Measurements from ENCODE around the gene CLPTM1. TPM values are rescaled to one million over a fixed set of nuclear protein-coding genes. Genes with fewer than 3 reads are reported as not detected.
"Not testable (repeated sequence)": the region's sequence is repeated elsewhere in the genome, so short reads cannot be mapped to it uniquely, and the experiment has no call there.

The CLPTM1 gene
- total and polyA plus RNA-seq, 2 experiments from 2014 or later = 41.6 to 71.5 TPM

DNA sequence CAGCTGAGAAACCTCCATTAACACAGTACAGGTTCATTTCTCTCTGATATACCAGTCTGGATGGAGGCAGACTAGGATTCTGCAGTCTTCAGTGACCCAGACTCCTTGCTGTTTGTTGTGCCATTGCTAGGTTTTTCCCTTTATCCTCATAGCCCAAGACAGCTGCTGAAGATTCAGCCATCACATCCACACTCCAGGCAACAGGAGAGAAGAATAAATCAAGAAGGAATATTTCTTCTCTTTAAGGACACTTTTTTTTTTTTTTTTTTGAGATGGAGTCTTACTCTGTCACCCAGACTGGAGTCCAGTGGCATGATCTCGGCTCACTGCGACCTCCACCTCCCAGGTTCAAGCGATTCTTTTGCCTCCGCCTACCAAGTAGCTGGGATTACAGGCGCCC is 14.3 kb downstream of the CLPTM1 start:
- Histone ChIP-seq H3K27me3 (ENCODE audit: insufficient read depth) (no peaks in the 10 kb centered on the region), H3K4me1 (ENCODE audit: insufficient read depth) (no peaks in the 10 kb centered on the region), H3K9me2 (ENCODE audit: insufficient read depth) (no peaks in the 10 kb centered on the region), H3K4me2 (no peak overlapping the region), H3K79me2 (replicated peaks; ENCODE audit: insufficient read depth) (peaks cover 6% of the 10 kb centered on the region; the same call in 1 of the 2 replicates), H4K20me1 (replicated peaks; ENCODE audit: insufficient read depth) (peaks cover 12% of the 10 kb centered on the region), H3K27ac (ENCODE audit: low read depth) (no peak overlapping the region), H2AFZ (no peak overlapping the region), H3K36me3 (ENCODE audit: insufficient read depth) (peaks cover 8% of the 10 kb centered on the region), H3F3A (replicated peaks; ENCODE audit: low read depth) (0 out of 2 replicates have a peak, but pooled peaks cover 4% of the 10 kb centered on the region), H3K4me3 (no peak overlapping the region)
- DNase-seq (ENCODE audit: low spot score) (no peak), ATAC-seq (no peak)
- no peak for TF ChIP-seq POLR2AphosphoS5 (IDR thresholded peaks at IDR 0.05; ENCODE audit: low read depth)
- TF ChIP-seq EZH2 (IDR thresholded peaks at IDR 0.05; ENCODE audit: low read depth, unreplicated experiment) = no peak
- no peak for TF ChIP-seq ETS1 (IDR thresholded peaks at IDR 0.05)
- no peak for TF ChIP-seq NANOG (IDR thresholded peaks at IDR 0.05; ENCODE audit: borderline replicate concordance)
- no peak for TF ChIP-seq ZNF331 (CRISPR knock-in tag; IDR thresholded peaks at IDR 0.05; ENCODE audit: low read depth)
- TF ChIP-seq EZH2phosphoT487 (IDR thresholded peaks at IDR 0.05; ENCODE audit: unreplicated experiment) = no peak
- TF ChIP-seq, protein P1, sequence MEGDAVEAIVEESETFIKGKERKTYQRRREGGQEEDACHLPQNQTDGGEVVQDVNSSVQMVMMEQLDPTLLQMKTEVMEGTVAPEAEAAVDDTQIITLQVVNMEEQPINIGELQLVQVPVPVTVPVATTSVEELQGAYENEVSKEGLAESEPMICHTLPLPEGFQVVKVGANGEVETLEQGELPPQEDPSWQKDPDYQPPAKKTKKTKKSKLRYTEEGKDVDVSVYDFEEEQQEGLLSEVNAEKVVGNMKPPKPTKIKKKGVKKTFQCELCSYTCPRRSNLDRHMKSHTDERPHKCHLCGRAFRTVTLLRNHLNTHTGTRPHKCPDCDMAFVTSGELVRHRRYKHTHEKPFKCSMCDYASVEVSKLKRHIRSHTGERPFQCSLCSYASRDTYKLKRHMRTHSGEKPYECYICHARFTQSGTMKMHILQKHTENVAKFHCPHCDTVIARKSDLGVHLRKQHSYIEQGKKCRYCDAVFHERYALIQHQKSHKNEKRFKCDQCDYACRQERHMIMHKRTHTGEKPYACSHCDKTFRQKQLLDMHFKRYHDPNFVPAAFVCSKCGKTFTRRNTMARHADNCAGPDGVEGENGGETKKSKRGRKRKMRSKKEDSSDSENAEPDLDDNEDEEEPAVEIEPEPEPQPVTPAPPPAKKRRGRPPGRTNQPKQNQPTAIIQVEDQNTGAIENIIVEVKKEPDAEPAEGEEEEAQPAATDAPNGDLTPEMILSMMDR (conservative IDR thresholded peaks at IDR 0.05; ENCODE audit: low read depth in 2 of 2) = no peak
- Mint-ChIP-seq H3K36me3 (ENCODE audit: low read depth) (peaks cover 25% of the 10 kb centered on the region), H3K9me3 (no peaks in the 10 kb centered on the region; the same call in 2 of the 3 replicates), H3K4me3 (no peak overlapping the region), H3K4me1 (no peaks in the 10 kb centered on the region), H3K27ac (no peak overlapping the region), H3K27me3 (ENCODE audit: insufficient read depth, low read depth, poor library complexity) (peaks cover 5% of the 10 kb centered on the region)

GRCh38 chr19:44971451-44971850 is 16.3 kb downstream of the CLPTM1 start:
- DNase-seq (ENCODE audit: low spot score); H3K4me2 ChIP-seq; H4K20me1 ChIP-seq (replicated peaks; ENCODE audit: insufficient read depth); H3K4me1 Mint-ChIP-seq; H3K79me2 ChIP-seq (replicated peaks; ENCODE audit: insufficient read depth); H2AFZ ChIP-seq; H3K4me1 ChIP-seq (ENCODE audit: insufficient read depth); H3K27me3 ChIP-seq (ENCODE audit: insufficient read depth); H3K27ac Mint-ChIP-seq; H3K4me3 ChIP-seq; H3F3A ChIP-seq (replicated peaks; ENCODE audit: low read depth); H3K4me3 Mint-ChIP-seq; H3K9me2 ChIP-seq (ENCODE audit: insufficient read depth); H3K9me3 Mint-ChIP-seq; H3K27me3 Mint-ChIP-seq (ENCODE audit: insufficient read depth, low read depth, poor library complexity); H3K27ac ChIP-seq (ENCODE audit: low read depth); ATAC-seq: not testable (repeated sequence)
- H3K36me3 ChIP-seq (ENCODE audit: insufficient read depth) = peaks cover 11% of the 10 kb centered on the region
- H3K36me3 Mint-ChIP-seq (ENCODE audit: low read depth) = peaks cover 27% of the 10 kb centered on the region

- peaks cover 3% of the 10 kb centered on the region for H3K27me3 Mint-ChIP-seq (ENCODE audit: insufficient read depth, low read depth, poor library complexity)
- no peak for DNase-seq (ENCODE audit: low spot score)
- Histone ChIP-seq H3K36me3 (ENCODE audit: insufficient read depth) (peaks cover 13% of the 10 kb centered on the region), H4K20me1 (replicated peaks; ENCODE audit: insufficient read depth) (peaks cover 9% of the 10 kb centered on the region), H3K4me1 (ENCODE audit: insufficient read depth) (no peaks in the 10 kb centered on the region), H3K4me2 (no peak overlapping the region), H3K79me2 (replicated peaks; ENCODE audit: insufficient read depth) (peaks cover 6% of the 10 kb centered on the region; the same call in 1 of the 2 replicates), H3K27me3 (ENCODE audit: insufficient read depth) (no peaks in the 10 kb centered on the region), H3K27ac (ENCODE audit: low read depth) (no peak overlapping the region), H3K9me2 (ENCODE audit: insufficient read depth) (no peaks in the 10 kb centered on the region), H3K4me3 (no peak overlapping the region), H2AFZ (no peak overlapping the region), H3F3A (replicated peaks; ENCODE audit: low read depth) (no peaks in the 10 kb centered on the region)
- no peaks in the 10 kb centered on the region for H3K9me3 Mint-ChIP-seq
- no peak for ATAC-seq
- no peaks in the 10 kb centered on the region for H3K4me1 Mint-ChIP-seq
- no peak overlapping the region for H3K27ac Mint-ChIP-seq
- H3K36me3 Mint-ChIP-seq (ENCODE audit: low read depth) = peaks cover 35% of the 10 kb centered on the region
- H3K4me3 Mint-ChIP-seq = no peak overlapping the region
- TF ChIP-seq, protein P1 (conservative IDR thresholded peaks at IDR 0.05; ENCODE audit: low read depth in 2 of 2) = no peak
- TF ChIP-seq STAT1 (IDR thresholded peaks at IDR 0.05; ENCODE audit: unreplicated experiment) (no peak), ETS1 (IDR thresholded peaks at IDR 0.05) (no peak), ZNF331 (CRISPR knock-in tag; IDR thresholded peaks at IDR 0.05; ENCODE audit: low read depth) (no peak), CREB1 (CRISPR knock-in tag; IDR thresholded peaks at IDR 0.05; ENCODE audit: low read depth) (no peak), POLR2AphosphoS5 (IDR thresholded peaks at IDR 0.05; ENCODE audit: low read depth) (no peak)
These were observed 17.6 kb downstream of the CLPTM1 start for GRCh38 chr19:44972802-44973201.

All from GM23338 (cell line).